HG03064 (cell line): ENCODE data around the gene RNASET2.

Experiments used
- ATAC-seq: cut with Tn5 transposase; IDR thresholded peaks from one replicate; pipeline ENCODE4 v1.9.1; 2021; ENCODE audit warnings: low read depth; ENCODE audit not compliant: unreplicated experiment

Gene RNASET2

GRCh38 chr6:166956444-166957086 lies at the start of gene RNASET2:
TSS of gene RNASET2 (minus strand) at chr6:166956550. CDS start at chr6:166956182, 368 bp downstream.
- peak; percentile 52 for ATAC-seq

GRCh38 chr6:167005350-167006159 lies 49.2 kb upstream of the RNASET2 start:
- no peak for ATAC-seq

GRCh38 chr6:167000759-167001158 lies 44.4 kb upstream of the RNASET2 start:
- ATAC-seq = no peak

- ATAC-seq = no peak
Measured at GRCh38 chr6:166999884-167000253, 43.5 kb upstream of the RNASET2 start.

GRCh38 chr6:166999145-166999883 lies 43.0 kb upstream of the RNASET2 start, which contains the start of gene CEP43:
TSS of gene CEP43 (plus strand) at chr6:166999397. CDS start at chr6:166999413, 16 bp downstream.
- ATAC-seq = peak; percentile 82

- peak; percentile 6 for ATAC-seq
Measured at GRCh38 chr6:166998256-166999144, 42.1 kb upstream of the RNASET2 start.

GRCh38 chr6:166997768-166998255 lies 41.5 kb upstream of the RNASET2 start:
- ATAC-seq = peak; percentile 40

GRCh38 chr6:166997348-166997747 lies 41.0 kb upstream of the RNASET2 start:
- ATAC-seq = no peak

GRCh38 chr6:166996406-166996805 lies 40.1 kb upstream of the RNASET2 start:
- no peak for ATAC-seq

GRCh38 chr6:166989427-166990032 lies 33.2 kb upstream of the RNASET2 start:
- no peak for ATAC-seq

- ATAC-seq = no peak
Measured at GRCh38 chr6:166988674-166989201, 32.4 kb upstream of the RNASET2 start.

- no peak for ATAC-seq
Measured at GRCh38 chr6:166987930-166988329, 31.6 kb upstream of the RNASET2 start.

- ATAC-seq = no peak
Measured at GRCh38 chr6:166987448-166987847, 31.1 kb upstream of the RNASET2 start.

GRCh38 chr6:166980738-166981137 lies 24.4 kb upstream of the RNASET2 start:
- no peak for ATAC-seq

- ATAC-seq = no peak
Measured at GRCh38 chr6:166977621-166978525, 21.5 kb upstream of the RNASET2 start.

GRCh38 chr6:166976636-166977035 lies 20.3 kb upstream of the RNASET2 start:
- ATAC-seq = no peak

- ATAC-seq = no peak
Measured at GRCh38 chr6:166972101-166972500, 15.8 kb upstream of the RNASET2 start.

- ATAC-seq = no peak
Measured at GRCh38 chr6:166971271-166971670, 14.9 kb upstream of the RNASET2 start.
